ENCODE data around the gene AP1M2. TPM values are rescaled to one million over a fixed set of nuclear protein-coding genes. Genes with fewer than 3 reads are reported as not detected.
A peak's percentile ranks its signal among the peaks of the same experiment; 100 is the strongest.

The AP1M2 gene
- total RNA-seq, 1 experiment from 2014 or later: 196 TPM

DNA sequence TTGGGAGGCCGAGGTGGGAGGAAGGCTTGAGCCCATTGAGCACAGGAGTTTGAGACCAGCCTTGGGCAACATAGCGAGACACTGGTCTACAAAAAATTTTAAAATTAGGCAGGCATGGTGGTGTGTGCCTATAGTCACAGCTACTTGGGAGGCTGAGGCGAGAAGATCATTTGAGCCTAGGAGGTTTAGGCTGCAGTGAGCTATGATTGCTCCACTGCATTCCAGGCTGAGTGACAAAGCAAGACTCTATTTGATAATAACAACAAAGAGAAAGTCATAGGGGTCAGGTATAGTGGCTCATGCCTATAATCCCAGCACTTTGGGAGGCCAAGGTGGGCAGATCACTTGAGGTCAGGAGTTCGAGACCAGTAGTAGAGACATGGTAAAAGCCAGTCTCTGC, 33.7 kb upstream of the AP1M2 start:
- peaks cover 25% of the 10 kb centered on the region for H3K4me1 ChIP-seq
- no peaks in the 10 kb centered on the region for H3K36me3 ChIP-seq (ENCODE audit: control insufficient read depth, insufficient read depth, low read length)
- no TSS peak for BruUV-seq (replicated peaks)
- CTCF ChIA-PET: interaction anchor here (0.6 kb wide), 2 partner anchors 11 to 24 kb away, joined by 4 to 5 read pairs; no protein-coding TSS in a partner anchor
- intact Hi-C loops (cut with micrococcal nuclease; ENCODE audit: unreplicated experiment): no loop called here
- Mint-ChIP-seq H3K36me3 (ENCODE audit: insufficient read depth, unreplicated experiment) (peaks cover 8% of the 10 kb centered on the region), H3K27me3 (ENCODE audit: insufficient read depth, unreplicated experiment) (no peaks in the 10 kb centered on the region), H3K4me1 (ENCODE audit: low read depth, unreplicated experiment) (peaks cover 8% of the 10 kb centered on the region), H3K9me3 (ENCODE audit: unreplicated experiment) (no peaks in the 10 kb centered on the region), H3K4me3 (ENCODE audit: unreplicated experiment) (no peak overlapping the region), H3K27ac (ENCODE audit: unreplicated experiment) (peak overlapping the region; percentile 38)
- peak in 1 of 2 experiments; percentile 19 for DNase-seq
- H3K27me3 ChIP-seq (replicated peaks; ENCODE audit: control insufficient read depth, insufficient read depth, low read length): no peaks in the 10 kb centered on the region
- H3K9me3 ChIP-seq: no peaks in the 10 kb centered on the region
- POLR2A ChIA-PET: interaction anchor here (0.6 kb wide), 1 partner anchor 8 kb away, joined by 3 read pairs; no protein-coding TSS in a partner anchor
- H3K4me3 ChIP-seq (ENCODE audit: low read depth, low read length): no peak overlapping the region
- no peak for TF ChIP-seq CTCF (IDR thresholded peaks at IDR 0.05; ENCODE audit: insufficient read depth in 1 of 2, low read depth in 1 of 2, low read length in 1 of 2, severe bottlenecking in 1 of 2, unreplicated experiment in 1 of 2)

GRCh38 chr19:10618846-10619245, 31.7 kb upstream of the AP1M2 start:
- Mint-ChIP-seq H3K4me3 (ENCODE audit: unreplicated experiment) (no peak overlapping the region), H3K4me1 (ENCODE audit: low read depth, unreplicated experiment) (peaks cover 8% of the 10 kb centered on the region), H3K27ac (ENCODE audit: unreplicated experiment) (no peak overlapping the region), H3K27me3 (ENCODE audit: insufficient read depth, unreplicated experiment) (no peaks in the 10 kb centered on the region), H3K36me3 (ENCODE audit: insufficient read depth, unreplicated experiment) (peaks cover 8% of the 10 kb centered on the region), H3K9me3 (ENCODE audit: unreplicated experiment) (no peaks in the 10 kb centered on the region)
- BruUV-seq (replicated peaks): no TSS peak
- Histone ChIP-seq H3K36me3 (ENCODE audit: control insufficient read depth, insufficient read depth, low read length) (no peaks in the 10 kb centered on the region), H3K9me3 (no peaks in the 10 kb centered on the region), H3K27me3 (replicated peaks; ENCODE audit: control insufficient read depth, insufficient read depth, low read length) (no peaks in the 10 kb centered on the region), H3K4me1 (peaks cover 17% of the 10 kb centered on the region), H3K4me3 (ENCODE audit: low read depth, low read length) (no peak overlapping the region)
- ChIA-PET POLR2A (interaction anchor here (0.6 kb wide), 1 partner anchor 333 kb away, joined by 7 read pairs; no protein-coding TSS in a partner anchor), CTCF (interaction anchor here (0.7 kb wide), 1 partner anchor 136 kb away, joined by 7 read pairs; no protein-coding TSS in a partner anchor)
- intact Hi-C loops (cut with micrococcal nuclease; ENCODE audit: unreplicated experiment): no loop called here
- no peak for TF ChIP-seq CTCF (IDR thresholded peaks at IDR 0.05; ENCODE audit: insufficient read depth in 1 of 2, low read depth in 1 of 2, low read length in 1 of 2, severe bottlenecking in 1 of 2, unreplicated experiment in 1 of 2)
- no peak for DNase-seq

- Histone ChIP-seq H3K9me3 (no peaks in the 10 kb centered on the region), H3K4me1 (peaks cover 17% of the 10 kb centered on the region), H3K4me3 (ENCODE audit: low read depth, low read length) (no peak overlapping the region), H3K36me3 (ENCODE audit: control insufficient read depth, insufficient read depth, low read length) (no peaks in the 10 kb centered on the region), H3K27me3 (replicated peaks; ENCODE audit: control insufficient read depth, insufficient read depth, low read length) (no peaks in the 10 kb centered on the region)
- CTCF ChIA-PET: no interaction called here
- Mint-ChIP-seq H3K36me3 (ENCODE audit: insufficient read depth, unreplicated experiment) (peaks cover 14% of the 10 kb centered on the region), H3K9me3 (ENCODE audit: unreplicated experiment) (no peaks in the 10 kb centered on the region), H3K27me3 (ENCODE audit: insufficient read depth, unreplicated experiment) (no peaks in the 10 kb centered on the region), H3K27ac (ENCODE audit: unreplicated experiment) (peak overlapping the region; percentile 73), H3K4me3 (ENCODE audit: unreplicated experiment) (peak overlapping the region; percentile 57), H3K4me1 (ENCODE audit: low read depth, unreplicated experiment) (peaks cover 8% of the 10 kb centered on the region)
- no TSS peak for BruUV-seq (replicated peaks)
- POLR2A ChIA-PET: no interaction called here
- no peak for TF ChIP-seq CTCF (IDR thresholded peaks at IDR 0.05; ENCODE audit: insufficient read depth in 1 of 2, low read depth in 1 of 2, low read length in 1 of 2, severe bottlenecking in 1 of 2, unreplicated experiment in 1 of 2)
- peak in 1 of 2 experiments; percentile 30 for DNase-seq
- intact Hi-C loops (cut with micrococcal nuclease; ENCODE audit: unreplicated experiment): no loop called here
Measured at GRCh38 chr19:10617409-10618121, 30.5 kb upstream of the AP1M2 start.

All from Caco-2 (cell line).